Type B pancreatic cell (in vitro differentiated cells): ENCODE results near the gene ANGPTL4. TPM values are rescaled to one million over a fixed set of nuclear protein-coding genes. Genes with fewer than 3 reads are reported as not detected.

ENCODE experiments used
- DNase-seq: peaks from one replicate; pipeline ENCODE4 v3.0.0; 2021; ENCODE audit warnings: mixed read lengths; ENCODE audit not compliant: unreplicated experiment; ENCODE audit errors: extremely low spot score
- H3K27ac Mint-ChIP-seq: 2 replicates; pipeline ENCODE4 v1.8.0; 2021; ENCODE audit warnings: mild to moderate bottlenecking, mixed read lengths
- H3K27me3 Mint-ChIP-seq: 2 replicates; pipeline ENCODE4 v1.8.0; 2021; ENCODE audit warnings: mixed read lengths
- H3K36me3 Mint-ChIP-seq: 2 replicates; pipeline ENCODE4 v1.8.0; 2021; ENCODE audit warnings: mixed read lengths
- H3K4me1 Mint-ChIP-seq: one replicate; pipeline ENCODE4 v1.8.0; 2021; ENCODE audit warnings: mixed read lengths; ENCODE audit not compliant: unreplicated experiment
- H3K4me3 Mint-ChIP-seq: 2 replicates; pipeline ENCODE4 v1.8.0; 2021; ENCODE audit warnings: mild to moderate bottlenecking, mixed read lengths
- H3K9me3 Mint-ChIP-seq: 2 replicates; pipeline ENCODE4 v1.8.0; 2021; ENCODE audit warnings: mixed read lengths
- total RNA-seq: library from RNA; stranded (reverse); gene quantifications from 2 replicates; pipeline ENCODE4 v1.2.1, GENCODE V29; 2021; ENCODE audit warnings: low replicate concordance
- TF ChIP-seq, protein P1 (sequence below): fragments of 200-600 bp; sonication (generic); conservative IDR thresholded peaks from 2 replicates; pipeline ENCODE4 v1.5.0; 2021; ENCODE audit warnings: antibody characterized with exemption, mild to moderate bottlenecking

ANGPTL4 gene
- total RNA-seq, 1 donor from 2014 or later = 4.7 TPM

DNA sequence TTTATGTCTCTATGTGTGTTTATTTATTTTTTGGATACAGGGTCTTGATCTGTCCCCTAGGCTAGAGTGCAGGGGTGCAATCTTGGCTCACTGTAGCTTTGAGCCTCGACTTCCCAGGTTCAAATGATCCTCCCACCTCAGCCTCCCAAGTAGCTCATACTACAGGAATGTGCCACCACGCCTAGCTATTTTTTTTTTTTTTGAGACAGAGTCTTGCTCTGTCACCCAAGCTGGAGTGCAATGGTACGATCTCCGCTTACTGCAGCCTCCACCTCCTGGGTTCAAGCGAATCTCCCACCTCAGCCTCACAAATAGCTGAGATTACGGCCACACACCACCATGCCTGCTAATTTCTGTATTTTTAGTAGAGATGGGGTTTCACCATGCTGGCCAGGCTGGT lies 5.0 kb upstream of the ANGPTL4 start:
- no peak overlapping the region for H3K27ac Mint-ChIP-seq
- H3K4me3 Mint-ChIP-seq = no peak overlapping the region
- no peak for DNase-seq
- H3K4me1 Mint-ChIP-seq = peaks cover 22% of the 10 kb centered on the region
- H3K36me3 Mint-ChIP-seq = no peaks in the 10 kb centered on the region
- TF ChIP-seq, protein P1, sequence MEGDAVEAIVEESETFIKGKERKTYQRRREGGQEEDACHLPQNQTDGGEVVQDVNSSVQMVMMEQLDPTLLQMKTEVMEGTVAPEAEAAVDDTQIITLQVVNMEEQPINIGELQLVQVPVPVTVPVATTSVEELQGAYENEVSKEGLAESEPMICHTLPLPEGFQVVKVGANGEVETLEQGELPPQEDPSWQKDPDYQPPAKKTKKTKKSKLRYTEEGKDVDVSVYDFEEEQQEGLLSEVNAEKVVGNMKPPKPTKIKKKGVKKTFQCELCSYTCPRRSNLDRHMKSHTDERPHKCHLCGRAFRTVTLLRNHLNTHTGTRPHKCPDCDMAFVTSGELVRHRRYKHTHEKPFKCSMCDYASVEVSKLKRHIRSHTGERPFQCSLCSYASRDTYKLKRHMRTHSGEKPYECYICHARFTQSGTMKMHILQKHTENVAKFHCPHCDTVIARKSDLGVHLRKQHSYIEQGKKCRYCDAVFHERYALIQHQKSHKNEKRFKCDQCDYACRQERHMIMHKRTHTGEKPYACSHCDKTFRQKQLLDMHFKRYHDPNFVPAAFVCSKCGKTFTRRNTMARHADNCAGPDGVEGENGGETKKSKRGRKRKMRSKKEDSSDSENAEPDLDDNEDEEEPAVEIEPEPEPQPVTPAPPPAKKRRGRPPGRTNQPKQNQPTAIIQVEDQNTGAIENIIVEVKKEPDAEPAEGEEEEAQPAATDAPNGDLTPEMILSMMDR = no peak
- peaks cover 24% of the 10 kb centered on the region for H3K27me3 Mint-ChIP-seq
- peaks cover 4% of the 10 kb centered on the region for H3K9me3 Mint-ChIP-seq

DNA sequence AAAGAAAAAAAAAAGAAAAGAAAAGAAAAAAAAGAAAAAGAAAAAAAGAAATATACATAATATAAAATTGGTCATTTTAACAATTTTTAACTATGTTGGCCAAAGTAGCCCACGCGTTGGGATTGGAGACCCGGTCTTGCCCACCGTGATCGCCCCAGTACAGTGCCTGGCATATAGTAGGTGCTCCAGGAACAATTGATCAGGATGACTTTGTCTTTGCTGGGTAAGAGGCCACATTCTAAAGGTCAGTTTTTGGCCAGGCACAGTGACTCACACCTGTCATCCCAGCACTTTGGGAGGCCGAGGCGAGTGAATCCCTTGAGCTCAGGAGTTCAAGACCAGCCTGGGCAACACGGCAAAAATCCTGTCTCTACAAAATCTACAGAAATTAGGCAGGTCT lies 3.8 kb upstream of the ANGPTL4 start:
- Mint-ChIP-seq H3K9me3 (peaks cover 4% of the 10 kb centered on the region), H3K4me3 (no peak overlapping the region), H3K27ac (no peak overlapping the region), H3K36me3 (no peaks in the 10 kb centered on the region), H3K27me3 (peaks cover 26% of the 10 kb centered on the region), H3K4me1 (peaks cover 22% of the 10 kb centered on the region)
- DNase-seq = no peak
- TF ChIP-seq, protein P1 = no peak

DNA sequence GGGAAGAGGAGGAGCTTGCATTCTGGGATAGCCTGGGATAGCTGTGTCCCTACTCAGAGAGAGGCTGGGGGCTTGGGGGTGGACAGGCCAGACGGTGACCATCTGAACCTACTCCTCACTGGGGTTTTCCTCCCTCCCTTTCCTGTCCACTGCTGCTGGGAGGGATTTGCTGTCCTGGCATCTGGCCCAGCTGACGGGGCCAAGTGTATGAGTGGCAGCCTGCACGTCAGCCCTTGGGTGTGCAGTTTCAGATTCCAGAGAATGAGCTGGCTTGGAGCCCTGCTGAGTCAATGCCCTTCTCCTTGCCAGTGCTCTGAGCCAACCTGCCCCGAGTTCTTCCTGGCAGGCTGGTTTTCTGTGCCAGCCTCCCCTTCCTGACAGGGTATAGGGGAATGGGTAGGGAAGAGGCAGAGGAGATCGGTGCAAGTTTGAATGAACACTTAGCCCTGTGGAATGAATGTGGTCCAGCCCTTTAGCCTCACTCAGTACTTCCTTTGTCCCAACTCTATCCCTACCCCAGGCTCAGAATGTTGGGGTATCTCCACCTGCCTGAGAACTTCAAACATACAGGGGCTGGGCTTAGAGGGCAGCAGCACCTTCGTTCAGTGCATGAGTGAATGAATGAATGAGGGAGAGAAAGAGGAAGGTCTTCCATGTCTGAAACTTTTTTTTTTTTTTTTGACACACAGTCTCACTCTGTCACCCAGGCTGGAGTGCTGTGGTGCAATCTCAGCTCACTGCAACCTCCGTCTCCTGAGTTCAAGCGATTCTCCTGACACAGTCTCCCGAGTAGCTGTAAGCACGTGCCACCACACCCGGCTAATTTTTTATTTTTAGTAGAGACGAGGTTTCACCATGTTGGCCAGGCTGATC lies 1.8 kb upstream of the ANGPTL4 start:
- Mint-ChIP-seq H3K27me3 (peaks cover 36% of the 10 kb centered on the region), H3K4me1 (peaks cover 24% of the 10 kb centered on the region), H3K27ac (no peak overlapping the region), H3K36me3 (no peaks in the 10 kb centered on the region), H3K9me3 (no peaks in the 10 kb centered on the region), H3K4me3 (no peak overlapping the region)
- TF ChIP-seq, protein P1 = no peak
- no peak for DNase-seq

DNA sequence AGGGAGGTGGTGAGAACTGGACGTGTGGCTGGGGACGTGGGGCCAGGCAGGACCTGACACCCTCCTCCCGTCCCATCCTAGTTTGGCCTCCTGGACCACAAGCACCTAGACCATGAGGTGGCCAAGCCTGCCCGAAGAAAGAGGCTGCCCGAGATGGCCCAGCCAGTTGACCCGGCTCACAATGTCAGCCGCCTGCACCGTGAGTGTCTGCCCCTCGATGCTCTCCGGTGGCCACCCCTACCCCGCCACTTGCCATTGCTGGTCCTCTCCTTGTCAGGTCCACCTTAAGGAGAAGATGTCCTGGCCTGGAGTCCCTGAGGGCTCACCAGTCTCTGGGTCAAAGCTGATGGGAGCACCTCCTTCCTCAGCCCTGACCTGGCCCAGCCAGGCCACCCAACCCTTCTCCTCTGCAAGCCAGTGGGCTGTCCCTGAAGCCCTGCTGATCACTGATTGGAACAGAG lies 2.2 kb downstream of the ANGPTL4 start:
- no peaks in the 10 kb centered on the region for H3K9me3 Mint-ChIP-seq
- H3K27ac Mint-ChIP-seq = no peak overlapping the region
- peaks cover 42% of the 10 kb centered on the region for H3K27me3 Mint-ChIP-seq

DNA sequence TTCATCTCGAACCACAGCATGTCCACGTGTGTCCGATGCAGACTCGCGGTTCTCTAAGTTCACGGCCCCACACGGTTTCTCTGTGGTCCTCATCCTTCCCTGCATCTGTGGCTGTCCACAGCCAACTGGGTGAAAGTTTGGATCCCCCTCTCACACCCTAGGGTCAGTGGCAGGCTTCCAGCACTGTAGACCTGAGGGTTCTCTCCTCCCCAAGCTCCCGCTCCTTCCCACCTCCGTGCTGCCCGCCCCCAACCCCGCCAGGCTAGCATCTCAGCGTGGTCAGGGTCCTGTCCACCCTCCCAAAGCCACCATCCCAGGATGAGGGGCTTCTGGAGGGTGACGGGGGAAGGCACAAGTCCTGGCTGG lies 3.0 kb downstream of the ANGPTL4 start:
- H3K9me3 Mint-ChIP-seq = no peaks in the 10 kb centered on the region
- peak overlapping the region; percentile 79 for H3K27ac Mint-ChIP-seq
- peak overlapping the region; percentile 75 for H3K4me3 Mint-ChIP-seq
- H3K4me1 Mint-ChIP-seq = peaks cover 28% of the 10 kb centered on the region
- peaks cover 38% of the 10 kb centered on the region for H3K27me3 Mint-ChIP-seq
- H3K36me3 Mint-ChIP-seq = no peaks in the 10 kb centered on the region
- no peak for DNase-seq
- TF ChIP-seq, protein P1 = no peak

More for the DNA sequence above, 2.2 kb downstream of the ANGPTL4 start:
- Mint-ChIP-seq H3K4me3 (no peak overlapping the region), H3K4me1 (peaks cover 33% of the 10 kb centered on the region), H3K36me3 (no peaks in the 10 kb centered on the region)
- TF ChIP-seq, protein P1 = no peak
- no peak for DNase-seq
